Activated CD8-positive, alpha-beta T cell treated with anti-CD3 and anti-CD28 coated beads for 36 hours (primary cell): ENCODE data around the gene NAPB. TPM values are rescaled to one million over a fixed set of nuclear protein-coding genes. Genes with fewer than 3 reads are reported as not detected.

Experiments
- ATAC-seq: fragments of 200-7000 bp; cut with Tn5 transposase; one replicate; pipeline ENCODE4 v1.10.0; 2021; ENCODE audit warnings: mild to moderate bottlenecking, moderate library complexity
- CTCF ChIA-PET: fragments of 350-600 bp; sonication (Branson Sonifier 250); formaldehyde crosslinking; loops from one replicate; lab custom pipeline; 2021; ENCODE audit warnings: antibody characterized with exemption; lab: Charles Lee
- POLR2A ChIA-PET: fragments of 350-600 bp; sonication (Branson Sonifier 250); formaldehyde crosslinking; loops from one replicate; lab custom pipeline; 2021; ENCODE audit warnings: antibody characterized with exemption; lab: Charles Lee
- DNase-seq: peaks from one replicate; pipeline ENCODE4 v3.0.0-alpha.2; 2020
- H3K27ac Mint-ChIP-seq: one replicate; pipeline ENCODE4 v1.8.0; 2021; ENCODE audit warnings: mild to moderate bottlenecking, mixed read lengths
- H3K27me3 Mint-ChIP-seq: one replicate; pipeline ENCODE4 v1.8.0; 2021; ENCODE audit warnings: mixed read lengths
- H3K36me3 Mint-ChIP-seq: one replicate; pipeline ENCODE4 v1.8.0; 2021; ENCODE audit warnings: low read depth, mixed read lengths
- H3K4me1 Mint-ChIP-seq: one replicate; pipeline ENCODE4 v1.8.0; 2021; ENCODE audit warnings: low read depth, mixed read lengths
- H3K4me3 Mint-ChIP-seq: one replicate; pipeline ENCODE4 v1.8.0; 2021; ENCODE audit warnings: mild to moderate bottlenecking, moderate library complexity, mixed read lengths
- H3K9me3 Mint-ChIP-seq: one replicate; pipeline ENCODE4 v1.8.0; 2021; ENCODE audit warnings: mixed read lengths
- intact Hi-C: fragments of 100-400 bp; cut with micrococcal nuclease; formaldehyde crosslinking; loops from one replicate; pipeline ENCODE4 v1.10.0; 2022
- total RNA-seq, 2 experiments: library from RNA; stranded (reverse); gene quantifications; one replicate each; pipeline ENCODE4 v1.2.3, GENCODE V29; 2021
- TF ChIP-seq, protein P1 (sequence below): fragments of 200-600 bp; IDR thresholded peaks from one replicate; pipeline ENCODE4 v1.8.0; 2022; ENCODE audit warnings: antibody characterized with exemption, mild to moderate bottlenecking

NAPB gene
- total RNA-seq, 2 experiments from 2014 or later, result 14.3 to 16.8 TPM

DNA sequence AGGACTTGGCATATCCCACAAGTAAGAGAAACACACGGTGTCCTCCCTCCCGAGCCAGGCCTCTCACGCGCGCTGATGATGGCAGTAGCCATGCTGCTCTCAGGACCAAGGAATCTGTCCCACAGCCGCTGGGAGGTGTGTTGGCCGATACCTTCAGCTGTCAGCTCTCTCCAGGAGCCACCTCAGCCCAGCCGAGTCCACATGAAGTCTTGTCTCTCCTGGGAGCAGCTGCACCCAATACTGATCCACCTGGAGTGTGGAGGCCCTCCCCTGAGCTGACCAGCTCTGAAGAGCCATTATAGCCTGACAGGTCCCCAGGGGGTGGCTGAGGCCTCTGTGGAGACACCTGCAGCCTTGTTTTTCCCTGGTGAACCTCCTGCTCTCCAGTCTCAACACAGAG, 94.5 kb downstream of the NAPB start:
- Mint-ChIP-seq H3K4me1 (no peaks in the 10 kb centered on the region), H3K36me3 (peaks cover 2% of the 10 kb centered on the region), H3K9me3 (peaks cover 1% of the 10 kb centered on the region), H3K4me3 (no peak overlapping the region), H3K27ac (no peak overlapping the region), H3K27me3 (no peaks in the 10 kb centered on the region)
- ChIA-PET CTCF (no interaction called here), POLR2A (no interaction called here)
- DNase-seq, result no peak
- intact Hi-C loops, result no loop called here
- TF ChIP-seq, protein P1, sequence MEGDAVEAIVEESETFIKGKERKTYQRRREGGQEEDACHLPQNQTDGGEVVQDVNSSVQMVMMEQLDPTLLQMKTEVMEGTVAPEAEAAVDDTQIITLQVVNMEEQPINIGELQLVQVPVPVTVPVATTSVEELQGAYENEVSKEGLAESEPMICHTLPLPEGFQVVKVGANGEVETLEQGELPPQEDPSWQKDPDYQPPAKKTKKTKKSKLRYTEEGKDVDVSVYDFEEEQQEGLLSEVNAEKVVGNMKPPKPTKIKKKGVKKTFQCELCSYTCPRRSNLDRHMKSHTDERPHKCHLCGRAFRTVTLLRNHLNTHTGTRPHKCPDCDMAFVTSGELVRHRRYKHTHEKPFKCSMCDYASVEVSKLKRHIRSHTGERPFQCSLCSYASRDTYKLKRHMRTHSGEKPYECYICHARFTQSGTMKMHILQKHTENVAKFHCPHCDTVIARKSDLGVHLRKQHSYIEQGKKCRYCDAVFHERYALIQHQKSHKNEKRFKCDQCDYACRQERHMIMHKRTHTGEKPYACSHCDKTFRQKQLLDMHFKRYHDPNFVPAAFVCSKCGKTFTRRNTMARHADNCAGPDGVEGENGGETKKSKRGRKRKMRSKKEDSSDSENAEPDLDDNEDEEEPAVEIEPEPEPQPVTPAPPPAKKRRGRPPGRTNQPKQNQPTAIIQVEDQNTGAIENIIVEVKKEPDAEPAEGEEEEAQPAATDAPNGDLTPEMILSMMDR, result no peak
- ATAC-seq, result no peak

DNA sequence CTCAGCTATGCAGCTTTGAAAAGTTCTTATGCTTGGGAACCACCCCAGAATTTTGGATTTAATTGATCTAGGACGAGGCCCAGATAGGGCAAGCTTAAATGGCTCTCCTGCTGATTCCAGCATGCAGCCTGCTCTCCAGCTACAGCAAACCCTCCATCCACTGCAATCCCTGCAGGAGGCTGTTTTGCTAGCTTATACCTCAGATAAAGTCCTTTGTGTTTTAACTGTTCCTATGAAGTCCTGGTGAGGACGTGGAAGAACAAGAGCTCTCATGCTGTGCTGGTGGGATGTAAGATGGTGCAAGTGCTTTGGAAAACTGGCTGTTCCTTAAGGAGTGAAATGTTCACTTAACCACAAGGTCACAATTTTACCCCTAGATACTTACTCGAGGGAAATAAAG, 96.2 kb downstream of the NAPB start:
- ATAC-seq (no peak), DNase-seq (no peak)
- Mint-ChIP-seq H3K4me1 (no peaks in the 10 kb centered on the region), H3K36me3 (peaks cover 2% of the 10 kb centered on the region), H3K9me3 (no peaks in the 10 kb centered on the region), H3K27ac (no peak overlapping the region), H3K4me3 (no peak overlapping the region), H3K27me3 (no peaks in the 10 kb centered on the region)
- intact Hi-C loops, result no loop called here
- CTCF ChIA-PET, result no interaction called here
- TF ChIP-seq, protein P1, result no peak
- POLR2A ChIA-PET, result no interaction called here

Other genes with a start within 250 kb of the NAPB start
- 10 to 100 TPM; 35.8 to 37.8 TPM for gene NXT1, start 70.7 kb downstream of the NAPB start, total RNA-seq
- 10 to 100 TPM; 11.8 to 13.7 TPM for gene GZF1, start 59.3 kb downstream of the NAPB start, total RNA-seq
- gene CSTL1, start 18.2 kb upstream of the NAPB start, total RNA-seq, result not detected
- gene CST11, start 31.4 kb upstream of the NAPB start, total RNA-seq, result not detected
- gene CST8, start 69.6 kb upstream of the NAPB start, total RNA-seq, result not detected
- gene CST9L, start 147.0 kb upstream of the NAPB start, total RNA-seq, result not detected
- gene CST9, start 184.4 kb upstream of the NAPB start, total RNA-seq, result not detected
- gene CST3, start 216.5 kb upstream of the NAPB start, total RNA-seq, result 1 to 10 TPM in 1 of 2 experiments, under 1 TPM in 1; 0.72 to 1.2 TPM